Hypothalamus (tissue), 51 donors: ENCODE results near the gene RNF32.
"Not testable (repeated sequence)": the region's sequence is repeated elsewhere in the genome, so short reads cannot be mapped to it uniquely, and the experiment has no call there.

Source experiments
- DNase-seq, 51 donors: peaks; one replicate each; lab custom pipeline; 2025; lab: John Stamatoyannopoulos, UW

The RNF32 gene

DNA sequence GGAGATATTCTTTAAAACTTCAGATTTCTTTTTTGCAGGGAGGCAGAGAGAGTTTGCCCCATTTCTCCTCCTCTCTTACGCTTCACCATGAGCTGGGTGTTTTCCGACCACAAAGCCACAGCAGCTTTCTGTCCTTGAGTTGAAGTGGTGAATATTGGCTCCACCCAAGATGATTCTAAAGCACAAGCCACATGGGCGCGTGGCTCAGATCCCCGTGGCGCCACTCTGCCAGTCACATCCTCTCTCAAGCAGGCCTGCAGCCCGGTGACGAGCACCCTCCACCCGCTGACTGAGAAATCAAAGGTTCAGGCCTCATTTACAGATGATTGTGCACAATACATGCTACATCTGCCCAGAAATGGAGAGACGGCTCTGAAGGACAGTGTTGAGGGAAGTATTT lies 27.6 kb upstream of the RNF32 start:
- no peak for DNase-seq

DNA sequence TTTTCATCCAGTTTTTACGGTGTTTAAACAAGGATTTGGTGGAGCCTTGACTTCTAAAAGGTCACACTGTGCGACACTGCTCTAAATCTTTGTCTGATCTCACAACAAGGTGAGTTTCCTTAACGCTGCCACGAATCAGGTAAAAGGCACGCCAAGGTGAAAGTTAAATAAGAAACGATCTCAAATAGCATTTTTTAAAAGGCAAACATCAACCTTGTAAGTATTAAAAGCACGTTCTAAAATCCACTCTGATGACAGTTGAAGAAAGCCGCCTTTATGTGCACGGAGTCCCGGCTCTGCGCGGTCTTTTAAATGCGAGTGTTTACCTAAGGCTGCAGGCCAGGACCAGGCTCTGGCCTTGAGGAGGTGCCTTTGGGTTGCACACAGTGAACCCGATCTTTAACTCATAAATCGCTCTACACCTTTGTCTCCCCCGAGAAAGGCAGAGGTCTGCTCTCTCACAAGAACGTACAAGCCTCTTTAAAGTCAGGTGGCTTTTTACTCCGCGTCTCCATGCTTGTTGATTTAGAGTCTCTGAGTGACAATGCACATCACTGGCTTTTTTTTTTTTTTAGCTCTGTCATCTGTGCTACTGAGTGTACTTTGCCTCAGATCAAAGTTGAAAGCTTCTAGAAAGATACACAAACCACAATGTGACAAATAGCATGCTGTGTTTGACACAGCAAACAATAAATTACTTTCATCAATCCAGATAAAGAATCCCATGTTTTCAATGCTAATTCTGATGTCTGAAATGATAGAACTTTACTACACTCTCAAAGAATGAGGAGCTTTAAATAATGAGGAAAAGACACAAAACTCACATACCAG lies 25.9 kb upstream of the RNF32 start:
- DNase-seq = no peak

DNA sequence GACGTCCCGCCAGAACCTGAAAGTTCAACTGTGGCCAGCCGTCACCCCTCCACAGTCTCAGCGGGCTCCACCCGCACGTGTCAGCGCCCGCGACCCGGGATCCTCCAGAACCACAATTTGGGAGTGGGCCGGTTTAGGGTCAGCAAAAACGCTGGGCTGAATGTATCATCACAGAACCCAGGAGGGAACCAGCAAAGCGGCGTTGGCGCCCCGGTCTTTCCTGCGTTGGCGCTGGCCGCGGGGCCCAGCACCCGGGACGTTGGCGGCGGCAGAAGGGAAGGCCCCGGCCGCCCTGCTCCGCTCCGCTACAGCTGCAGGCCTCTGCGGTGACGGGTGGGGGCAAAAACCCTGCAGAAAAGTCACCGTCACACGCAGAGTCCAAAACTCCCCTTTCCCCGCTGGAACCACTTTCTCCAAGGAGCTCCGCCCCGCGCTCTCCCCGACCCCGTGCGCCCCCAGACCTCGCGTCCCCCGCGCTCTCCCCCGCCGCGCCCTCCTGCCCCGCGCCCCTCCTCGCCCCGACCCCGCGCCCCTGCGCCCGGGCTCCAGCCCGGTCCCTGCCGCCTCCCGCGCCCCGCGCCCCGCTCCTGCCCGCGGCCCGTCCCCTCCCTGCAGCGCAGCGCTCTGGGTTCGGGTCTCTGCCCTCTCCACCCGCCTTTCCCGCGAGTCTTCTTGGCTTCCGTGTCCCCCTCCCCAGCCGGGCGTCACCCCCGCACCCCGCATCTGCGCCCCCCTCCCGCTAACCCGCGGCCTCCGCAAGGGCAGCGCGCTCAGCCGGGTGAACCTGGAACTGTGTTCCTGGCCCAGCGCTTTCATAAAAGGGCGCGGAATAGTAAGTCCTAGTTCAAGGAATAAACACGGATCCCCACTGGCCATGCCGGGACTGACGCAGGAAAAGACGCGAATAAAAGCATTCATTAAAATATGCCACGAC lies 24.0 kb upstream of the RNF32 start:
- DNase-seq = peak in 2 of 51 donors; percentile 20 to 38

DNA sequence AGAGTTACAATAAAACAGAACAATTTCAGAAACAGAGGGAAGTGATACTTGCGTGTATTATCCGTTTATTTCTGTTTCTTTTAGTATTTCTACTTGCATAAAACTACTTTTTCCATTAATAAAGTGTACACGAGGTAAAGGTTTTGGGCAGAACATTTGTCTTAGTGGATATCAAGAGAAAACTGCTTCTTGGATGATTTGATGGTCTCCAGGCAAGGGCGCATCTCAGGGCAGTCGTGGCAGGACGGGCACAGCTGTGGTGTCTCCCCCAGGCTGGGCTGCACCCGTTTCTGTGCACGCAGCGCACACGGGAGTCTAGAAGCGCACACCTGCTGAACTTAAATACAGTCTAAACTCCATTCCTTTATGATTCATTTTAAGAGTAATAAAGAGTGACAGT lies 23.4 kb upstream of the RNF32 start:
- DNase-seq = no peak

DNA sequence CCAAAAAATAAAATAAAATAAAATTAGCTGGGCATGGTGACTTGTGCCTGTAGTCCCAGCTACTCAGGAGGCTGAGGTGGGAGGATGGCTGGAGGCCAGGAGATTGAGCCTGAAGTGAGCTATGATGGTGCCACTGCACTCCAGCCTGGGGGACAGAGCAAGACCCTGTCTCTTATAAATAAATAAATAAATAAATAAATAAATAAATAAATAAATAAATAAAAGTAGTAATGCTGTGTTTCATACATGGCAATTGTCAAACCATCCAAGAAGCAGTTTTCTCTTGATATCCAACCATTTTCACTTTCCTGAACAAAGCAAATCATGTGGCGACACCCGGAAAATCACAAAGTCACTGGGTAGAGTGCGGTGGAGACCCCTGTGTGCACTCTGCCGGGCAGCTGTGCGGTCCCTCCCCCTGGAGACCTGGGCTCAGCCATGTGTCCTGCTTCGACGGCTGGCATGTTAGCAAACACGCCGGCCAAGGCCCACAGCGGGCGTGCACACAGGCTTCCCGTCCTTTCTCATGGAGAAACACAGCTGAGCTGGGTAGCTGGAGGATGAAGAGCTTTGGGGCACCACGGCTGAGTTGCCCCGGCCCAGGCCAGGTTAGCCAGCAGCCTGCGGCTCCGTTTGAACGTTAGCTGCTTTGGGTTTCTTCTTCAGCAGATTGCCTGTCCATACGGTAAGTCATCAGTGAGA lies 22.3 kb upstream of the RNF32 start:
- no peak for DNase-seq

DNA sequence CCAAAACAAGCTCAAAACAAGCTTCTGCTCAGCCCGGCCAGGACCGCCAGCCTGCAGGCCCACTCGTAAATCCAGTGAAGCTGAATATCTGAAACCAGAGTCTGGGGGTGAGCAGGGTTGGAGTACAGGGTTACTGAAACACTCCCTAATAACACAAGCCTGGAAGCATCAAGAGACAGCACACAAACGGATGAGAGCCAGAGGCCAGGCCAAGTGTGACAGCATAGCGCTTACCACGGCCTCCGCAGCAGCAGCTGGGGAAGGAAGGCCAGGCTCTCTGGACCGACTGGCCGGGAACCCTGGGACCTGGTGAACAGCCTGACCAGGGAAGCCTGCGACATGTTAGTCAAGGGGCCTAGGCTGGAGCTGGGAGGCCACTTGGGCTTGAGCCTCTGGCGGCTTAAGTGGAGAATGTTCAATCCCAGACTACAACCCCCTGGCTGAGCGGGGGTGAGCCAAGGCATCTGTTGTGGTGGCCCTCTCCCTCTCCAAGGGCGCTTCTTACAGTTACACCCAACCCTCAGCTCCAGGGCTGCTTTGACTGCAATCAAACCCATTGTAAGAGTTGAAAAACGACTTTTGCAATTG lies 21.7 kb upstream of the RNF32 start:
- DNase-seq = peak in 1 of 51 donors; percentile 8

DNA sequence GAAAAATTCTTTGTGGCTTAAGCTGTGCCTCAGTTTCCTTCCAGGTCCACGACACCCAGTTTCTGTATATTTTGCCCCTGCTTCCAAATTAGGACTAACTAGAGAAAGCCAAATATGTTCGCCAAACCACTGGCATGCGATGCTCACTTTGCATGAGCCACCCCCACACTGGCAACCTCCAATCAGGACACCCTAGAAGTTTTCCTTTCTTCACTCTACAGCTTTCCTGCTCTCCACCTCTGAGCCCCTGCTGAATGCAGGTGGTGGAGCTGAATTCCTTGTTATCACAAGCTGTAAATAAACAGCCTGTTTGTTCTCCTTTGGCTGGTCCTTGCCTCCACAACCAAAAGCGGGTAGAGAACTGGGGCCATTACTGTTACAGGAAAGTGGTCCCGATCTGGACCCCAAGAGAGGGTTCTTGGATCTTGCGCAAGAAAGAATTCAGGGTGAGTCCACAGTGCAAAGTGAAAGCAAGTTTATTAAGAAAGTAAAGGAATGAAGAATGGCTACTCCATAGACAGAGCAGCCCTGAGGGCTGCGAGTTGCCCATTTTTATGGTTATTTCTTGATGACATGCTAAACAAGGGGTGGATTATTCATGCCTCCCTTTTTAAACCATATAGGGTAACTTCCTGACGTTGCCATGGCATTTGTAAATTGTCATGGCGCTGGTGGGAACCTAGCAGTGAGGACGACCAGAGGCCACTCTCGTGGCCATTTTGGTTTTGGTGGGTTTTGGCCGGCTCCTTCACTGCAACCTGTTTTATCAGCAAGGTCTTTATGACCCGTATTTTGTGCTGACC lies 20.9 kb upstream of the RNF32 start:
- not testable (repeated sequence) for DNase-seq

DNA sequence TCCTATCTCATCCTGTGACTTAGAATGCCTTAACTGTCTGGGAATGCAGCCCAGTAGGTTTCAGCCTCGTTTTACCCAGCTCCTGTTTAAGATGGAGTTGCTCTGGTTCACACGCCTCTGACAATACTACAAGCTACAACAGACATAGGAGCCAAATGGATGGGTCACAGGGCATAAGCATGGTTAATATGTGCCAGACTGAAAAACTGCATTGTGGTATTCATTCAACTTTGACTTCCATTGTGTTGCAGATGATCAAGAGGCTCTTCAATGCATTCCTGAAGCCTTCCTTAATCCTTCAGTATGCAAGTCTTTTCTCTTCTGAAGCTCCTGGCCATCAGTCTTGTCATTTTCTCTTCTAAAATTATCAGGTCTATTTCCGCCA lies 20.3 kb upstream of the RNF32 start:
- DNase-seq = no peak

DNA sequence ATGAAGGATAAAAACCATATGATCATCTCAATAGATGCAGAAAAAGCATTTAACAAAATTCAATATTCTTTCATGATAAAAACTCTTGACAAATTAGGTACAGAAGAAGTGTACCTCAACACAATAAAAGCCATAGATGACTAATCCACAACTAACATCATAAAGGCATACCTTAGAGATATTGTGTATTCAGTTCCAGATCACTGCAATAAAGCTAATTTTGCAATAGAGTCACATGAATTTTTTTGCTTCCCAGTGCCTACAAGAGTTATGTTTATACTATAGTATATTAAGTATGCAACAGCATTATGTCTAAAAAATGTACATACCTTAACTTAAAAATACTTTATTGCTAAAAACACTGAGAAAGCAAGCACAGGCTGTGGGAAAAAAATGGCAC lies 18.9 kb upstream of the RNF32 start:
- DNase-seq = no peak

DNA sequence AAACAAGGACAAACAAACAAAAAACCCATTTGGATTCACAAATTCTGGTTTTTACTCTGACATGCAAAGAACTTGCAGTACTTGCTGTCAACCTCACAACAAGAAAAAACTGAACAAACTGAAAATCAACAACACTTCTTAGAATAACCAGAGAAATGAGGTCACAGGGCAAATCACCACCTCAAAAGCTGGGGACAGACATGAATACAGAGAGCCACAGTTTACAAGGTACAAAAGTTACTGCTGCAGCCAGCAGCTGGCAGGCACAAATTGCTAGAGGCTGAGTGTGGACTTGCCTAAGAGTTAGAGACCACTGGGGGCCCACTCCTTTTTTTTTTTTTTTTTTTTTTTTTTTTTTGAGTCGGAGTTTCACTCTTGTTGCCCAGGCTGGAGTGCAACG lies 15.0 kb upstream of the RNF32 start:
- peak in 3 of 51 donors; percentile 13 to 46 (median 21) for DNase-seq

DNA sequence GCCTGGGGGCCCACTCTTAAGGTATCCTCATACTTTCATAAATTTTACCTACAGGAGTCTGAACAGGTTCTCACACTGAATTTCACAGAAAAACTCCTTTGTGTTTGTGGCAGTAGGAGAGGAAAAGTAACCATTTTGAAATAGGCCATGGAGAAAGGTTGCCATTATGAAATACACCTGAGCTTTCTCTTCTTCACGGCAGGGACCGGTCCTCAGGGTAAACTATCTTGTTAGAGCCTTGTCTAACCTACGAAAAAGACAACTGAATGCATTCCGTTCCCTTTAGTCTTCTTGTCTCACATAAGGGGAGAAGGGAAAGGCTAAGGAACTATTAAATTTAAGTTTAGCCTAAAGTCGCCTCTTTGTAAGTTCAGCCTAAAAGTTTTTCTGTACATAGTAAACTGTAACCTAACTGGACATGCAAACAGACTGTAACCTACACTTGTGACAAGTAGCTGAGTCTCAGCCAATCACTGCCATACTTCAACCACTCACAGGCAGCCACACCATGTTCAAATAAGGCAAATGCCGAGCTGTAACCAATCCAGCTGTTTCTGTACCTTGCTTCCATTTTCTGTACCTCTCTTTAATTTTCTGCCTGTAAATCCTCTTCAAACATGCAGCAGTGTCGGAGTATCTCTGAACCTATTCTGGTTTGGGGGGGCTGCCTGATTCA lies 14.2 kb upstream of the RNF32 start:
- DNase-seq = no peak

DNA sequence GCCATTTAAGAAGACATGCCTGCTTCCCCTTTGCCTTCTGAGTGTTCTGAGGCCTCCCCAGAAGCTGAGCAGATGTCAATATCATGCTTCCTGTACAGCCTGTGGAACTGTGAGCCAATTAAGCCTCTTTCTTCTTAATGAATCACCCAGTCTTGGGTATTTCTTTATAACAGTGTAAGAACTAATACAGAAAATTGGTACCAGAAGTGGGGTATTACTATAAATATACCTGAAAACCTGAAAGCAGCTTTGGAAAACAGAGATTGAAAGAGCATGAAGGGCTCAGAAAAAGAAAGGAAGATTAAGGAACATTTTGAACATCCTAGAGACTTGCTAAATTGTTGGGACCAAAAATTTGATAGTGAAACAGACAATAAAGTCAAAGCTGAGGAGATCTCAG lies 12.0 kb upstream of the RNF32 start:
- DNase-seq = no peak

DNA sequence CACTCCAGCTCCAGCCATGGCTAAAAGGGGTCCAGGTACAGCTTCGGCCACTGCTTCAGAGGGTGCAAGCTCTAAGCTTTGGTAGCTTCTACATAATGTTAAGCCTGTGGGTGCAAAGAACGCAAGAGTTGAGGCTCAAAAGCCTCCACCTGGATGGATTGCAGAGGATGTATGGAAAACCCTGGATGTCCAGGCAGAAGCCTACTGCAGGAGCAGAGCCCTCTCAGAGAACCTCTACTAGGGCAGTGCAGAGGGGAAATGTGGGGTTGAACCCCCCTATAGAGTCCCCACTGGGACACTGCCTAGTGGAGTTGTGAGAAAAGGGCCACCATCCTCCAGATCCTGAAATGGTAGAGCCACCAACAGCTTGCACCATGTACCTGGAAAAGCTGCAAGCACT lies 10.7 kb upstream of the RNF32 start:
- no peak for DNase-seq

DNA sequence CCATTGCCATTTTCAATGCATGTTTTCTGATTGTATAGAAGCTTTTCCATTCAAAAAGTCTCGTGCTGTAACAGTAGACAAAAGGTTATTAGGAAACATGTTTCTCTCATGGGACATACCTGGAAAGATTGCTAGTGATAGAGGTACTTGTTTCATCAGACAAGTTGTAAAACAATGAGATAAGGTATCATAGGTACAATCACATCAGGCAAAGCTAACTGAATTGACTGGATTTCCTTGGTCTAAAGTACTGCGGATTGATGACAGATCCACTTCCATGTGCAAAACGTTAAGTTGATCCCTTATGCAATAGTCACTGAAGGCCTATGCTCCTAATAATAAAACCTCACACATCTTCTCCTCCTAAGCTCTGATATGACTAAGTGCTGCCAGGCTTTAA lies 6.5 kb upstream of the RNF32 start:
- no peak for DNase-seq

DNA sequence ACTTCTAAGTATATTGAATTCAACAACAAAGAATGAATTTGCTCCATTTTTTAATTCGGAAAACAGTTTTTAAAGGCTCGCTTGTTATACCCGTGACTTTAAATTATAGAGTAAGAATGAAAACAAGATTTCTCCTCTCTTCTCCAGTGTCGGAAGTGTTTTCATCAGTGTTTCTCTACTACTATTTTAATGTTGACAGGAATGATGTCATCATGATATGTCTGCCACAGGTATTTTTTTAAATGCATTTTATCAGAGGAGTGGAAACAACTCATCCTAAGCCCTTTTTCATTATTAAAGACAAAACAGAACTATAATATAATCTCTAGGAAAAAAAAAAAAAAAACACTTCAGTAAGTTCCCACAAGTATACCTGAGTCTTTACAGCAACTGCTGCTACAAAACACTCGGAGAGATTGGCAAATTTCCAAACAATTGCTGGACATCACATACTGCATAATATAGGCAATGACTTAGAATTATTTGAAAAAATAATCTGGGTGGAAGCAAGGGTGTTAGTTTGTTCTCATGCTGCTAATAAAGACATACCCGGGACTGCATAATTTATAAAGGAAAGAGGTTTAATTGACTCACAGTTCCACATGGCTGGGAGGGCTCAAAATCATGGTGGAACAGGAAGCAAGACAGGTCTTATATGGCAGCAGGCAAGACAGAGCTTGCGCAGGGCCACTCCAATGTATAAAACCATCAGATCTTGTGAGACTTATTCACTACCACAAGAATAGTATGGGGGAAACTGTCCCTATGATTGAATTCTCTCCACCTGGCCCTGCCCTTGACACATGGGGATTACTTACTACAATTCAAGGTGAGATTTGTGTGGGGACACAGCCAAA lies 4.8 kb upstream of the RNF32 start:
- DNase-seq = no peak

DNA sequence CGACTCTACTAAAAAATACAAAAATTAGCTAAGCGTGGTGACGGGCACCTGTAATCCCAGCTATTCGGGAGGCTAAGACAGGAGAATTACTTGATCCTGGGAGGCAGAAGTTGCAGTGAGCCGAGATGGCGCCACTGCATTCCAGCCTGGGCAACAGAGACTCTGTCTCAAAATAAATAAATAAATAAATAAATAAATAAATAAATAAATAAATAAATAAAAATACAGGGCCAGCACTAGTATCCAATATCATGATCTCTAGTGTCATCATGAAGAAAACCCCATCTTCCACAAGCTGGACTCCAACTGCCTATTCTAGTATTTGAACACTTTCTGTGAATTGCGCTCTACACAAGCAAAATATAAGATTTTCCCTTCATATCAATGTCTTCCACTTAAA lies 3.5 kb upstream of the RNF32 start:
- DNase-seq = not testable (repeated sequence)

DNA sequence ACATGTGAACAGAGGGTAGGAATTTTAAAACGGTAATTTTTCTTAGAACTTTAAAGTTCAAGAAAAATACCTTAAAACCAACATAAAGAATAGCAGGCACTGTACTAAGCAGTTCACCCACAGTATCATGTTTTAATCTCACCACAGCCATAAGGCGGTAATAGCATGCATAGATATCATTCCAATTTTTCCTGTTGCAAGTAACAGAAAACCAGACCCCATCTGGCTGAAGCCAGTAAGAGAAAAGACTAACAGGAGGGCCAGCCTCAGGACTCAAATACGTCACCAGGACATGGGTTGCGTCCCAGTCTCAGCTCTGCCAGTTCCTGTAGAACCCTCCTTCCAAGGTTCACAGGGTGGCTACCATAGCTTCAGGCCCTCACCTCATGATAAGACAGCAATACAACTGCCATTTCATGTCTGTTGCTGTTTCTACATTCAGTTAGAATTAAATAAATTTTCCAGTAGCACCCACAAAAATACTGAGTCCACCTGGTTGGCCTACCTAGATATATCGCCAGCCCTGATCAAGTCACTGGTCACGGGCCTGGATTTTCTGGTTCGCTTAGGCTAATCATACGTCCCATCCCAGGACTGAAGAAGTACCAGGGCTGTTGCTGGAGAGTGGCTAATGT lies 2.0 kb upstream of the RNF32 start:
- DNase-seq = no peak
